OCI-LY7 (cell line): ENCODE data around the gene ACADM. TPM values are rescaled to one million over a fixed set of nuclear protein-coding genes. Genes with fewer than 3 reads are reported as not detected.

Experiments
- BruUV-seq: library from RNA; stranded (reverse); fragments of 400-500 nt; replicated peaks from 2 replicates; lab custom pipeline; 2021; lab: Mats Ljungman, UMichigan
- CTCF ChIA-PET: fragments of 300-600 bp; sonication (Branson Sonifier 250); formaldehyde crosslinking; loops from one replicate; lab custom pipeline; 2022; ENCODE audit warnings: antibody characterized with exemption; ENCODE audit not compliant: unreplicated experiment; lab: Charles Lee
- POLR2A ChIA-PET: fragments of 300-600 bp; sonication (Branson Sonifier 250); formaldehyde crosslinking; loops from one replicate; lab custom pipeline; 2022; ENCODE audit warnings: antibody characterized with exemption; lab: Charles Lee
- DNase-seq: peaks from one replicate; pipeline ENCODE4 v3.0.0-alpha.2; 2015; ENCODE audit warnings: low spot score
- H2AFZ ChIP-seq: fragments of 200-600 bp; sonication (generic), shearing (Covaris generic); 2 replicates; pipeline ENCODE4 v1.6.1; 2014; ENCODE audit warnings: mild to moderate bottlenecking, antibody characterized with exemption, low read length, moderate library complexity
- H3K27ac ChIP-seq: fragments of 200-600 bp; sonication (generic); 2 replicates; pipeline ENCODE4 v1.5.1; 2014; ENCODE audit warnings: mixed run types, low read depth, mild to moderate bottlenecking, moderate library complexity, low read length, inconsistent platforms; ENCODE audit not compliant: poor library complexity, severe bottlenecking
- H3K36me3 ChIP-seq: fragments of 200-600 bp; sonication (generic); 2 replicates; pipeline ENCODE4 v1.6.1; 2014; ENCODE audit warnings: mild to moderate bottlenecking, antibody characterized with exemption, low read length, moderate library complexity, mixed read lengths; ENCODE audit not compliant: insufficient read depth
- H3K4me1 ChIP-seq: fragments of 200-600 bp; sonication (generic); 2 replicates; pipeline ENCODE4 v1.5.1; 2014; ENCODE audit warnings: mild to moderate bottlenecking, low read length; ENCODE audit not compliant: insufficient read depth, poor library complexity, severe bottlenecking
- H3K4me2 ChIP-seq: fragments of 200-600 bp; sonication (generic); 2 replicates; pipeline ENCODE4 v1.6.1; 2014; ENCODE audit warnings: mild to moderate bottlenecking, low read length
- H3K4me3 ChIP-seq: fragments of 200-600 bp; sonication (generic); 2 replicates; pipeline ENCODE4 v1.5.1; 2014; ENCODE audit warnings: mild to moderate bottlenecking, low read depth, low read length; ENCODE audit not compliant: poor library complexity, severe bottlenecking
- H3K79me2 ChIP-seq: fragments of 200-600 bp; sonication (generic); 2 replicates; pipeline ENCODE4 v1.6.1; 2016; ENCODE audit warnings: low read depth, mild to moderate bottlenecking, low read length, moderate library complexity, mixed read lengths; ENCODE audit not compliant: insufficient read depth
- H3K9me2 ChIP-seq: fragments of 200-600 bp; sonication (generic); 2 replicates; pipeline ENCODE4 v1.6.1; 2016; ENCODE audit warnings: mild to moderate bottlenecking, low read length, mixed read lengths; ENCODE audit not compliant: insufficient read depth
- H3K9me3 ChIP-seq: fragments of 200-600 bp; sonication (generic); 2 replicates; pipeline ENCODE4 v1.6.1; 2014; ENCODE audit warnings: mild to moderate bottlenecking, mixed run types, low read length, mixed read lengths
- H4K20me1 ChIP-seq: fragments of 200-600 bp; sonication (generic); 2 replicates; pipeline ENCODE4 v1.6.1; 2014; ENCODE audit warnings: mild to moderate bottlenecking, antibody characterized with exemption, low read length, moderate library complexity, mixed read lengths; ENCODE audit not compliant: insufficient read depth
- EZH2phosphoT487 ChIP-seq: fragments of 200-600 bp; sonication (generic); IDR thresholded peaks from 2 replicates; pipeline ENCODE4 v1.6.1; 2018; ENCODE audit warnings: low read depth, borderline replicate concordance, mild to moderate bottlenecking, mixed run types, antibody characterized with exemption, low read length, moderate library complexity, mixed read lengths
- intact Hi-C: fragments of 100-400 bp; cut with micrococcal nuclease; formaldehyde crosslinking; loops from one replicate; pipeline ENCODE4 v1.10.0; 2022; ENCODE audit not compliant: unreplicated experiment
- total RNA-seq, 2 experiments: library from RNA; depleted of rRNA in 1 of 2; stranded (reverse); fragments of >200 nt in 1 of 2; shearing (Covaris generic) in 1 of 2; gene quantifications; 2 replicates each; pipeline ENCODE4 v1.2.3, GENCODE V29; 2014 to 2022
- TF ChIP-seq, protein P1 (sequence below): fragments of 200-600 bp; sonication (generic); conservative IDR thresholded peaks from 2 replicates; pipeline ENCODE4 v1.5.1; 2014; ENCODE audit warnings: mild to moderate bottlenecking, antibody characterized with exemption, low read length, moderate library complexity, mixed read lengths

ACADM gene
- total RNA-seq, 2 experiments from 2014 or later, result 137 to 248 TPM

DNA sequence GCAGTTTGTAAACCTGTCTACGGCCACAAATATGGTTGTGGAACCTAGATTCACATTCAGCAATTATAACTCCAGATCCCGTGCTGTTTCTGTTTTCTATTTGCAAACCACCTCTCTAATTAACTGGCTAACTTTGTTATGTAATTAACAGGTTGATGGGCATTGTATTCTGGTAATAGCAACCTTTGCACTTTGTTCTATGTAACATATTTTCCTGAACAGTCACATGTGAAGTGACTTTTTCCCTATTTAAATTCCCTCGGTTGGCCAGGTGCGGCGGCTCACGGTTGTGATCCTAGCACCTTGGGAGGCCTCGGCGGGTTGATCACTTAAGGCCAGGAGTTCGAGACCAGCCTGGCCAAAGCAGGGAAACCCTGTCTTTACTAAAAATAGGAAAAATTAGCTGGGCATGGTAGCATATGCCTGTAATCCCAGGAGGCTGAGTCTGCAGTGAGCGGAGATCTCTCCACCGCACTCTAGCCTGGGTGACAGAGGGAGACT lies 1.4 kb downstream of the ACADM start:
- peaks cover 35% of the 10 kb centered on the region for H3K36me3 ChIP-seq
- H3K27ac ChIP-seq, result peak overlapping the region; percentile 95
- peak overlapping the region; percentile 90 for H3K4me3 ChIP-seq
- peaks cover 9% of the 10 kb centered on the region; the same call in 1 of the 2 replicates for H4K20me1 ChIP-seq
- H3K4me2 ChIP-seq, result peak overlapping the region; percentile 91
- peak; percentile 33 for DNase-seq
- peaks cover 66% of the 10 kb centered on the region for H3K79me2 ChIP-seq
- peaks cover 47% of the 10 kb centered on the region for H3K4me1 ChIP-seq
- no peaks in the 10 kb centered on the region for H3K9me3 ChIP-seq
- POLR2A ChIA-PET, result interaction anchor here (0.5 to 2.1 kb wide), 5 partner anchors 19 to 227 kb away, joined by 3 to 30 read pairs (median 5); partner anchors contain the start of gene RABGGTB
- H3K9me2 ChIP-seq, result no peaks in the 10 kb centered on the region
- H2AFZ ChIP-seq, result no peak overlapping the region
- no TSS peak for BruUV-seq
- intact Hi-C loops, result loop anchor here (2.0 to 5.0 kb wide), 2 partner anchors 566 to 993 kb away; partner anchors contain the start of genes CRYZ and TYW3
- TF ChIP-seq, protein P1, sequence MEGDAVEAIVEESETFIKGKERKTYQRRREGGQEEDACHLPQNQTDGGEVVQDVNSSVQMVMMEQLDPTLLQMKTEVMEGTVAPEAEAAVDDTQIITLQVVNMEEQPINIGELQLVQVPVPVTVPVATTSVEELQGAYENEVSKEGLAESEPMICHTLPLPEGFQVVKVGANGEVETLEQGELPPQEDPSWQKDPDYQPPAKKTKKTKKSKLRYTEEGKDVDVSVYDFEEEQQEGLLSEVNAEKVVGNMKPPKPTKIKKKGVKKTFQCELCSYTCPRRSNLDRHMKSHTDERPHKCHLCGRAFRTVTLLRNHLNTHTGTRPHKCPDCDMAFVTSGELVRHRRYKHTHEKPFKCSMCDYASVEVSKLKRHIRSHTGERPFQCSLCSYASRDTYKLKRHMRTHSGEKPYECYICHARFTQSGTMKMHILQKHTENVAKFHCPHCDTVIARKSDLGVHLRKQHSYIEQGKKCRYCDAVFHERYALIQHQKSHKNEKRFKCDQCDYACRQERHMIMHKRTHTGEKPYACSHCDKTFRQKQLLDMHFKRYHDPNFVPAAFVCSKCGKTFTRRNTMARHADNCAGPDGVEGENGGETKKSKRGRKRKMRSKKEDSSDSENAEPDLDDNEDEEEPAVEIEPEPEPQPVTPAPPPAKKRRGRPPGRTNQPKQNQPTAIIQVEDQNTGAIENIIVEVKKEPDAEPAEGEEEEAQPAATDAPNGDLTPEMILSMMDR, result no peak
- no peak for TF ChIP-seq EZH2phosphoT487
- CTCF ChIA-PET, result no interaction called here

DNA sequence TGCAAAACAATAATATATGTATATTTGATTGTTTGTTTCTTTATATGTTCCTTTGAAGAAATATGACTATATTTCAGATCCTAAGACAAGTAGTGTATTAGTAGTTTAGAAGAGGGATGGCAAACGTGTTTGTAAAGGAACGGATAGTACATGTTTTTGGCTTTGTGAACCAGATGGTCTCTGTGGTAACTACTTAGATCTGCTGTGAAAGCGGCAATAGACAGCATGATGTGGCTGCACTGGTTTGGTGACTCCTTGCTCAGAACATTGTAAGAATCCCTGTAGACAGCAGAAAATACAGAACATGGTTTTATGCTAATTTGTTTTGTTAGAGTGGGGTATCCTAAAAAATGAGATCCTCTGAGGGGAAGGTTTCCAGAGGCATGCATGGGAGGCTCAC lies 3.1 kb downstream of the ACADM start:
- CTCF ChIA-PET, result no interaction called here
- peak; percentile 56 for DNase-seq
- H3K79me2 ChIP-seq, result peaks cover 80% of the 10 kb centered on the region
- peaks cover 56% of the 10 kb centered on the region for H3K4me1 ChIP-seq
- H3K36me3 ChIP-seq, result peaks cover 50% of the 10 kb centered on the region
- H2AFZ ChIP-seq, result no peak overlapping the region
- H3K9me3 ChIP-seq, result no peaks in the 10 kb centered on the region
- POLR2A ChIA-PET, result interaction anchor here (3.4 to 6.7 kb wide), 2 partner anchors 59 to 63 kb away, joined by 31 to 74 read pairs; partner anchors contain the start of gene RABGGTB
- peak overlapping the region; percentile 91 for H3K4me2 ChIP-seq
- H3K27ac ChIP-seq, result peak overlapping the region; percentile 95
- intact Hi-C loops, result loop anchor here (5.0 kb wide), 1 partner anchor 565 kb away; no protein-coding TSS in a partner anchor
- H3K9me2 ChIP-seq, result no peaks in the 10 kb centered on the region
- BruUV-seq, result no TSS peak
- TF ChIP-seq EZH2phosphoT487, result no peak
- TF ChIP-seq, protein P1, result no peak
- peak overlapping the region; percentile 90 for H3K4me3 ChIP-seq
- H4K20me1 ChIP-seq, result peaks cover 9% of the 10 kb centered on the region; the same call in 1 of the 2 replicates

- Histone ChIP-seq H3K4me3 (peak overlapping the region; percentile 13), H4K20me1 (peaks cover 9% of the 10 kb centered on the region; the same call in 1 of the 2 replicates), H3K36me3 (peaks cover 76% of the 10 kb centered on the region), H3K9me3 (no peaks in the 10 kb centered on the region; the same call in 1 of the 2 replicates), H2AFZ (no peak overlapping the region), H3K4me2 (peak overlapping the region; percentile 42), H3K4me1 (peaks cover 52% of the 10 kb centered on the region), H3K79me2 (peaks cover 77% of the 10 kb centered on the region), H3K27ac (peak overlapping the region; percentile 95), H3K9me2 (no peaks in the 10 kb centered on the region)
- intact Hi-C loops, result no loop called here
- TF ChIP-seq, protein P1, result no peak
- TF ChIP-seq EZH2phosphoT487, result no peak
- no TSS peak for BruUV-seq
- POLR2A ChIA-PET, result interaction anchor here (0.5 to 6.7 kb wide), 8 partner anchors 9 to 1446 kb away, joined by 3 to 74 read pairs (median 5); partner anchors contain the start of gene RABGGTB
- CTCF ChIA-PET, result no interaction called here
- DNase-seq, result no peak
These were observed 5.9 kb downstream of the ACADM start for GRCh38 chr1:75730432-75730831.
